H1 (cell line): ENCODE results near the gene BBS4. TPM values are rescaled to one million over a fixed set of nuclear protein-coding genes. Genes with fewer than 3 reads are reported as not detected.

ENCODE experiments used
- CTCF ChIA-PET: fragments of 300-600 bp; sonication (Branson Sonifier 250); formaldehyde crosslinking; loops from one replicate; lab custom pipeline; 2021; ENCODE audit not compliant: partially characterized antibody; lab: Charles Lee
- POLR2A ChIA-PET: fragments of 300-600 bp; sonication (Branson Sonifier 250); formaldehyde crosslinking; loops from one replicate; lab custom pipeline; 2021; ENCODE audit warnings: inconsistent platforms; ENCODE audit not compliant: partially characterized antibody; lab: Charles Lee
- DNase-seq, 2 experiments: peaks; one replicate each; pipeline versions ENCODE4 v3.0.0 to v3.0.0-alpha.2; 2010 to 2022; ENCODE audit warnings: low spot score in 2 of 2, low read depth in 1 of 2, mixed read lengths in 1 of 2
- FAIRE-seq: peaks from 2 replicates; lab custom pipeline; 2011; peaks lifted over from hg19 to GRCh38; lab: Jason Lieb, UNC
- H2AFZ ChIP-seq: 2 replicates; pipeline ENCODE4 v1.8.1; 2012; ENCODE audit warnings: low read length, inconsistent platforms
- H2AK5ac ChIP-seq: 2 replicates; pipeline ENCODE4 v1.6.1; 2013; ENCODE audit warnings: low read depth, low read length
- H2BK120ac ChIP-seq: replicated peaks from 2 replicates; pipeline ENCODE3; 2013; ENCODE audit warnings: low read depth, low read length, inconsistent platforms
- H2BK12ac ChIP-seq: 2 replicates; pipeline ENCODE4 v1.6.1; 2013; ENCODE audit warnings: low read depth, low read length
- H2BK15ac ChIP-seq: 2 replicates; pipeline ENCODE4 v1.6.1; 2013; ENCODE audit warnings: low read length
- H2BK20ac ChIP-seq: 2 replicates; pipeline ENCODE4 v1.6.1; 2013; ENCODE audit warnings: low read length
- H2BK5ac ChIP-seq: 2 replicates; pipeline ENCODE4 v1.6.1; 2013; ENCODE audit warnings: low read depth, low read length
- H3K14ac ChIP-seq: 2 replicates; pipeline ENCODE4 v1.6.1; 2013; ENCODE audit warnings: inconsistent platforms; ENCODE audit not compliant: insufficient read length
- H3K18ac ChIP-seq: 2 replicates; pipeline ENCODE4 v1.6.1; 2013; ENCODE audit warnings: low read length; ENCODE audit errors: extremely low read depth
- H3K23ac ChIP-seq: 2 replicates; pipeline ENCODE4 v1.6.1; 2013; ENCODE audit warnings: inconsistent platforms; ENCODE audit not compliant: insufficient read length
- H3K23me2 ChIP-seq: 2 replicates; pipeline ENCODE4 v1.6.1; 2013; ENCODE audit warnings: low read depth, low read length
- H3K27ac ChIP-seq: 2 replicates; pipeline ENCODE4 v1.6.1; 2011; ENCODE audit warnings: low read depth, low read length, inconsistent platforms
- H3K27me3 ChIP-seq, 4 experiments: replicated peaks in 1 of 4; 1 replicate in 1 of 4; 2 replicates in 3 of 4; pipeline versions ENCODE4 v1.6.1 to v1.8.1; 2011 to 2013; ENCODE audit warnings: low read length in 3 of 4, mild to moderate bottlenecking in 3 of 4, inconsistent platforms in 2 of 4, mixed read lengths in 2 of 4, moderate library complexity in 1 of 4; ENCODE audit not compliant: control insufficient read depth in 3 of 4, insufficient read depth in 3 of 4; ENCODE audit errors: extremely low read depth in 1 of 4
- H3K36me3 ChIP-seq, 4 experiments: 2 replicates each; pipeline versions ENCODE4 v1.6.1 to v1.8.1; 2011 to 2013; ENCODE audit warnings: mild to moderate bottlenecking in 4 of 4, low read length in 3 of 4, moderate library complexity in 2 of 4, control low read depth in 1 of 4, inconsistent platforms in 1 of 4; ENCODE audit not compliant: insufficient read depth in 4 of 4, control insufficient read depth in 2 of 4
- H3K4ac ChIP-seq: replicated peaks from 2 replicates; pipeline ENCODE3; 2013; ENCODE audit warnings: low read length, low read depth, mixed read lengths, inconsistent platforms; ENCODE audit not compliant: insufficient read length
- H3K4me1 ChIP-seq, 4 experiments: replicated peaks in 1 of 4; 1 replicate in 1 of 4; 2 replicates in 3 of 4; pipeline versions ENCODE4 v1.6.1 to v1.8.1; 2011 to 2013; ENCODE audit warnings: low read length in 3 of 4, inconsistent platforms in 2 of 4, mixed read lengths in 1 of 4; ENCODE audit not compliant: insufficient read depth in 4 of 4, control insufficient read depth in 3 of 4
- H3K4me2 ChIP-seq, 2 experiments: 2 replicates each; pipeline versions ENCODE4 v1.6.1 to v1.8.1; 2011 to 2013; ENCODE audit warnings: low read depth in 2 of 2, low read length in 2 of 2, control low read depth in 1 of 2, inconsistent platforms in 1 of 2, mild to moderate bottlenecking in 1 of 2; ENCODE audit not compliant: insufficient read depth in 1 of 2
- H3K4me3 ChIP-seq, 4 experiments: fragments of 200-600, 300-600 bp in 1 of 4; sonication (generic), shearing (Covaris generic), sonication (Bioruptor Twin) in 1 of 4; 2 replicates each; pipeline versions ENCODE4 v1.5.1 to v1.8.1; 2011 to 2016; ENCODE audit warnings: low read length in 4 of 4, low read depth in 3 of 4, control low read depth in 2 of 4, inconsistent platforms in 2 of 4, mild to moderate bottlenecking in 2 of 4, mixed read lengths in 1 of 4, moderate library complexity in 1 of 4; ENCODE audit not compliant: insufficient read depth in 2 of 4; ENCODE audit errors: extremely low read depth in 1 of 4
- H3K56ac ChIP-seq: replicated peaks from 2 replicates; pipeline ENCODE3; 2013; ENCODE audit warnings: low read depth, mild to moderate bottlenecking, mixed read lengths, low read length, inconsistent platforms; ENCODE audit not compliant: insufficient read length
- H3K79me1 ChIP-seq: 2 replicates; pipeline ENCODE4 v1.6.1; 2013; ENCODE audit warnings: low read depth, low read length, control low read depth
- H3K79me2 ChIP-seq, 2 experiments: 2 replicates each; pipeline versions ENCODE4 v1.6.1 to v1.8.1; 2012 to 2013; ENCODE audit warnings: low read length in 2 of 2, mild to moderate bottlenecking in 2 of 2, inconsistent platforms in 1 of 2; ENCODE audit not compliant: insufficient read depth in 2 of 2, control insufficient read depth in 1 of 2
- H3K9ac ChIP-seq, 4 experiments: replicated peaks in 1 of 4; 1 replicate in 1 of 4; 2 replicates in 3 of 4; pipeline versions ENCODE4 v1.6.1 to v1.8.1; 2011 to 2013; ENCODE audit warnings: low read depth in 3 of 4, low read length in 3 of 4, control low read depth in 2 of 4, mild to moderate bottlenecking in 2 of 4, moderate library complexity in 2 of 4, inconsistent platforms in 1 of 4; ENCODE audit errors: extremely low read depth in 1 of 4
- H3K9me3 ChIP-seq, 2 experiments: 2 replicates each; pipeline versions ENCODE4 v1.6.1 to v1.8.1; 2012 to 2013; ENCODE audit warnings: mild to moderate bottlenecking in 2 of 2, moderate library complexity in 2 of 2, control low read depth in 1 of 2, inconsistent platforms in 1 of 2, low read depth in 1 of 2, low read length in 1 of 2, mixed read lengths in 1 of 2; ENCODE audit not compliant: insufficient read depth in 2 of 2
- H4K20me1 ChIP-seq, 2 experiments: replicated peaks in 1 of 2; 2 replicates each; pipeline versions ENCODE3 to v1.8.1; 2011 to 2013; ENCODE audit warnings: inconsistent platforms in 2 of 2, low read length in 2 of 2, mild to moderate bottlenecking in 1 of 2; ENCODE audit not compliant: insufficient read depth in 2 of 2, control insufficient read depth in 1 of 2
- H4K5ac ChIP-seq: 2 replicates; pipeline ENCODE4 v1.6.1; 2013; ENCODE audit warnings: low read length, low read depth, mixed read lengths, inconsistent platforms; ENCODE audit not compliant: insufficient read length
- H4K8ac ChIP-seq: 2 replicates; pipeline ENCODE4 v1.8.0; 2013; ENCODE audit warnings: mild to moderate bottlenecking, moderate library complexity, low read length, inconsistent platforms; ENCODE audit not compliant: insufficient read depth; ENCODE audit errors: extremely low read depth
- H4K91ac ChIP-seq: replicated peaks from 2 replicates; pipeline ENCODE3; 2013; ENCODE audit warnings: low read length, mixed read lengths, inconsistent platforms; ENCODE audit not compliant: insufficient read length
- BACH1 ChIP-seq: IDR thresholded peaks from 2 replicates; pipeline ENCODE4 v1.6.1; 2012; ENCODE audit warnings: low read length, improper control_type of control experiment
- CBX8 ChIP-seq: fragments of 300-800, 300-1000 bp; sonication (generic); IDR thresholded peaks from 2 replicates; pipeline ENCODE4 v1.7.1; 2016; ENCODE audit warnings: low read depth, low read length, borderline replicate concordance
- EGR1 ChIP-seq: IDR thresholded peaks from 2 replicates; pipeline ENCODE4 v1.6.1; 2011; ENCODE audit warnings: low read depth, low read length, borderline replicate concordance
- SAP30 ChIP-seq: fragments of 300-600 bp; sonication (generic); IDR thresholded peaks from 2 replicates; pipeline ENCODE4 v1.7.1; 2012; ENCODE audit warnings: low read length, moderate library complexity, mild to moderate bottlenecking, inconsistent platforms; ENCODE audit not compliant: insufficient read depth, insufficient replicate concordance
- SIRT6 ChIP-seq: IDR thresholded peaks from one replicate; pipeline ENCODE4 v1.7.1; 2012; ENCODE audit warnings: low read length, inconsistent platforms
- ZNF274 ChIP-seq: IDR thresholded peaks from 2 replicates; pipeline ENCODE4 v1.7.0; 2012; ENCODE audit warnings: low read length, borderline replicate concordance; ENCODE audit errors: extremely low read depth
- WGBS, 2 experiments: shearing (Covaris generic) in 1 of 2; methylation state at CpG; one replicate each; pipeline versions ENCODE4 v1.1.6 to v1.1.7; 2013 to 2015; ENCODE audit warnings: low lambda C conversion rate in 2 of 2, mixed read lengths in 2 of 2, inconsistent platforms in 1 of 2, low coverage in 1 of 2, missing lambda C conversion rate in 1 of 2; ENCODE audit not compliant: insufficient replicate concordance in 2 of 2, insufficient coverage in 1 of 2, insufficient read length in 1 of 2; ENCODE audit errors: extremely low coverage in 1 of 2, missing lambda C conversion rate in 1 of 2; 5-methylcytosine and 5-hydroxymethylcytosine counted together
- polyA plus RNA-seq, 7 experiments: library from polyadenylated mRNA; depleted of rRNA in 3 of 7; stranded (reverse) in 5 of 7; unstranded in 2 of 7; fragments of >200 nt in 5 of 7; fragments of 200-250 nt in 2 of 7; gene quantifications; 1 replicate in 5 of 7; 2 replicates in 1 of 7; 4 replicates in 1 of 7; pipeline versions ENCODE4 v1.2.1 to v1.2.3, GENCODE V29; 2011 to 2013; ENCODE audit warnings: missing spikeins in 2 of 7, mixed read lengths in 2 of 7
- total RNA-seq: library from RNA; stranded (reverse); fragmentation: NEBNext Ultra II Directional; extraction: Animal tissue kit (Norgen Biotek cat#: 25700); gene quantifications from 2 replicates; pipeline ENCODE4 v1.2.1, GENCODE V29; 2021
- TF ChIP-seq, protein P1 (sequence below): IDR thresholded peaks from 2 replicates; pipeline ENCODE4 v1.6.1; 2012; ENCODE audit warnings: inconsistent platforms

Gene BBS4
- total and polyA plus RNA-seq, 2 of the 8 experiments (the other 6 are each of a cell fraction or from before 2014, with no cell fraction given): 17.4 to 24.1 TPM

DNA sequence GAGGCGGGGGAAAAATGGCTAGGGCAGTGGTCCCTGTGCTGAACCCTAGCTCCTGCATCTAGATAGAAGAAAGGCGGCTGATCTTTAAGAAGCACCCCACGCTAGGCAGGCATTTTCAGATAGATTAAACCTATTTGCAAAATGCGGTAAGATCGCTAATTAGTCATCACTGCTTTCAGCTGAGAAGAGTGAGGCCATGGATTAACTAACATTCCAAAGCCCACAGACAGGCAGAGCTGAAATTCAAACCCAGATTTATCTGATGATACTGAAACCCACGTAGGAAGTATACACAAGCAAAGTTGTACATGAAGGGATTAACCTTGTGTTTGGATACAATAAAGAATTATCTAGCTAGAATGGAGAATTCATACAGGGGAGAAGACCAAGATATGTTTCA, 92.8 kb downstream of the BBS4 start:
- Histone ChIP-seq H2BK20ac (no peak overlapping the region), H3K23ac (no peak overlapping the region), H3K56ac (no peak overlapping the region), H2AK5ac (no peak overlapping the region), H3K9ac (no peak overlapping the region), H3K14ac (no peak overlapping the region), H4K5ac (no peak overlapping the region), H2BK15ac (no peak overlapping the region), H3K79me2 (peaks cover 0 to 65% of the 10 kb centered on the region in 2 experiments; a peak in 3 of 4 replicates), H2BK5ac (no peak overlapping the region), H3K18ac (no peak overlapping the region), H3K4ac (no peak overlapping the region), H2AFZ (no peak overlapping the region), H3K9me3 (no peaks in the 10 kb centered on the region), H3K23me2 (peaks cover 6% of the 10 kb centered on the region), H4K91ac (no peak overlapping the region), H3K79me1 (no peaks in the 10 kb centered on the region; the same call in 1 of the 2 replicates), H3K4me1 (peaks cover 0 to 8% (median 2%) of the 10 kb centered on the region in 4 experiments; a peak in 3 of 7 replicates), H4K20me1 (peaks cover 0 to 3% of the 10 kb centered on the region in 2 experiments), H3K4me2 (no peak overlapping the region), H4K8ac (no peak overlapping the region), H3K36me3 (peaks cover 0 to 7% (median 5%) of the 10 kb centered on the region in 4 experiments; a peak in 5 of 8 replicates), H3K27me3 (no peaks in the 10 kb centered on the region), H3K4me3 (no peak overlapping the region), H2BK120ac (no peak overlapping the region), H3K27ac (no peak overlapping the region), H2BK12ac (no peak overlapping the region)
- ChIA-PET POLR2A (no interaction called here), CTCF (interaction anchor here (0.6 to 1.5 kb wide), 4 partner anchors 16 to 465 kb away, joined by 3 to 4 read pairs (median 4); no protein-coding TSS in a partner anchor)
- TF ChIP-seq BACH1 (no peak), SAP30 (no peak), ZNF274 (no peak), CBX8 (no peak), SIRT6 (no peak), EGR1 (no peak)
- TF ChIP-seq, protein P1, sequence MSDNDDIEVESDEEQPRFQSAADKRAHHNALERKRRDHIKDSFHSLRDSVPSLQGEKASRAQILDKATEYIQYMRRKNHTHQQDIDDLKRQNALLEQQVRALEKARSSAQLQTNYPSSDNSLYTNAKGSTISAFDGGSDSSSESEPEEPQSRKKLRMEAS: no peak
- 90% methylated on average over 6 of the region's 6 CpGs; no CpG with 5 or more reads in 1 of the 2 experiments for WGBS, 2 experiments
- no peak for DNase-seq
- no peak for FAIRE-seq
